SJSA1 (cell line): ENCODE measurements around the gene MAN2A1. TPM values are rescaled to one million over a fixed set of nuclear protein-coding genes. Genes with fewer than 3 reads are reported as not detected.

ENCODE experiments used
- DNase-seq, 2 experiments: peaks; one replicate each; pipeline ENCODE4 v3.0.0-alpha.2; 2015 to 2020; ENCODE audit warnings: low spot score in 2 of 2, low read depth in 1 of 2
- H3K27ac ChIP-seq: fragments of 250-450 bp; sonication (Bioruptor Pico); 2 replicates; pipeline ENCODE4 v1.5.1; 2020; ENCODE audit warnings: mild to moderate bottlenecking, moderate library complexity
- H3K27me3 ChIP-seq: fragments of 250-450 bp; sonication (Bioruptor Pico); replicated peaks from 2 replicates; pipeline ENCODE4 v1.5.1; 2020; ENCODE audit warnings: mild to moderate bottlenecking, moderate library complexity
- H3K36me3 ChIP-seq: fragments of 250-450 bp; sonication (Bioruptor Pico); 2 replicates; pipeline ENCODE4 v1.5.1; 2020; ENCODE audit warnings: mild to moderate bottlenecking
- H3K4me1 ChIP-seq: fragments of 250-450 bp; sonication (Bioruptor Pico); replicated peaks from 2 replicates; pipeline ENCODE4 v1.6.1; 2021; ENCODE audit warnings: mild to moderate bottlenecking
- H3K4me3 ChIP-seq: fragments of 250-450 bp; sonication (Bioruptor Pico); 2 replicates; pipeline ENCODE4 v1.5.1; 2020; ENCODE audit warnings: mild to moderate bottlenecking
- H3K9me3 ChIP-seq: fragments of 250-450 bp; sonication (Bioruptor Pico); replicated peaks from 2 replicates; pipeline ENCODE4 v1.5.1; 2020; ENCODE audit warnings: mild to moderate bottlenecking
- total RNA-seq: library from RNA; depleted of rRNA; stranded (reverse); fragments of >200 nt; shearing (Covaris generic); gene quantifications from 2 replicates; pipeline ENCODE4 v1.2.3, GENCODE V29; 2014

MAN2A1 gene
- total RNA-seq, 1 experiment from 2014 or later = 112 TPM

- no peak overlapping the region for H3K27ac ChIP-seq
- no peaks in the 10 kb centered on the region for H3K9me3 ChIP-seq
- DNase-seq = no peak
Measured at GRCh38 chr5:109725135-109725534, 35.4 kb downstream of the MAN2A1 start.

GRCh38 chr5:109739741-109740728, 50.3 kb downstream of the MAN2A1 start:
- Histone ChIP-seq H3K4me1 (peaks cover 54% of the 10 kb centered on the region), H3K27me3 (no peaks in the 10 kb centered on the region), H3K36me3 (no peaks in the 10 kb centered on the region; the same call in 1 of the 2 replicates), H3K27ac (no peak overlapping the region), H3K4me3 (no peak overlapping the region), H3K9me3 (no peaks in the 10 kb centered on the region)
- no peak for DNase-seq

More at GRCh38 chr5:109725135-109725534, 35.4 kb downstream of the MAN2A1 start:
- Histone ChIP-seq H3K4me3 (no peak overlapping the region), H3K4me1 (no peaks in the 10 kb centered on the region), H3K27me3 (no peaks in the 10 kb centered on the region), H3K36me3 (peaks cover 9% of the 10 kb centered on the region)

- Histone ChIP-seq H3K27ac (no peak overlapping the region), H3K9me3 (no peaks in the 10 kb centered on the region), H3K27me3 (no peaks in the 10 kb centered on the region), H3K4me3 (no peak overlapping the region), H3K36me3 (no peaks in the 10 kb centered on the region; the same call in 1 of the 2 replicates), H3K4me1 (peaks cover 54% of the 10 kb centered on the region)
- no peak for DNase-seq
Measured at GRCh38 chr5:109740966-109741365, 51.2 kb downstream of the MAN2A1 start.

- Histone ChIP-seq H3K27me3 (no peaks in the 10 kb centered on the region), H3K9me3 (no peaks in the 10 kb centered on the region), H3K4me1 (peaks cover 54% of the 10 kb centered on the region), H3K4me3 (no peak overlapping the region), H3K36me3 (no peaks in the 10 kb centered on the region; the same call in 1 of the 2 replicates), H3K27ac (no peak overlapping the region)
- DNase-seq = no peak
Measured at GRCh38 chr5:109741390-109741789, 51.7 kb downstream of the MAN2A1 start.

- peak overlapping the region; percentile 92 for H3K27ac ChIP-seq
- no peak overlapping the region for H3K4me3 ChIP-seq
- peaks cover 54% of the 10 kb centered on the region for H3K4me1 ChIP-seq
- H3K27me3 ChIP-seq = no peaks in the 10 kb centered on the region
- no peaks in the 10 kb centered on the region for H3K9me3 ChIP-seq
- no peaks in the 10 kb centered on the region; the same call in 1 of the 2 replicates for H3K36me3 ChIP-seq
- DNase-seq = no peak
Measured at GRCh38 chr5:109743041-109743531, 53.4 kb downstream of the MAN2A1 start.

GRCh38 chr5:109743770-109744212, 54.1 kb downstream of the MAN2A1 start:
- H3K4me1 ChIP-seq = peaks cover 58% of the 10 kb centered on the region
- peak overlapping the region; percentile 92 for H3K27ac ChIP-seq
- H3K4me3 ChIP-seq = no peak overlapping the region
- no peaks in the 10 kb centered on the region for H3K27me3 ChIP-seq
- no peaks in the 10 kb centered on the region for H3K9me3 ChIP-seq
- no peaks in the 10 kb centered on the region; the same call in 1 of the 2 replicates for H3K36me3 ChIP-seq
- peak; percentile 93 to 97 for DNase-seq

GRCh38 chr5:109744261-109744660, 54.5 kb downstream of the MAN2A1 start:
- peak in 1 of 2 experiments; percentile 55 for DNase-seq
- H3K27ac ChIP-seq = peak overlapping the region; percentile 92
- H3K36me3 ChIP-seq = no peaks in the 10 kb centered on the region; the same call in 1 of the 2 replicates
- no peak overlapping the region for H3K4me3 ChIP-seq
- no peaks in the 10 kb centered on the region for H3K27me3 ChIP-seq
- H3K4me1 ChIP-seq = peaks cover 58% of the 10 kb centered on the region
- no peaks in the 10 kb centered on the region for H3K9me3 ChIP-seq

- no peak overlapping the region for H3K4me3 ChIP-seq
- H3K27me3 ChIP-seq = no peaks in the 10 kb centered on the region
- no peaks in the 10 kb centered on the region for H3K9me3 ChIP-seq
- H3K36me3 ChIP-seq = no peaks in the 10 kb centered on the region
- H3K27ac ChIP-seq = no peak overlapping the region
- no peak for DNase-seq
- H3K4me1 ChIP-seq = peaks cover 16% of the 10 kb centered on the region
Measured at GRCh38 chr5:109748546-109748945, 58.8 kb downstream of the MAN2A1 start.

- Histone ChIP-seq H3K4me3 (no peak overlapping the region), H3K36me3 (peaks cover 5% of the 10 kb centered on the region), H3K27me3 (no peaks in the 10 kb centered on the region), H3K4me1 (peaks cover 4% of the 10 kb centered on the region; the same call in 1 of the 2 replicates), H3K9me3 (no peaks in the 10 kb centered on the region), H3K27ac (no peak overlapping the region)
- DNase-seq = no peak
Measured at GRCh38 chr5:109750463-109750862, 60.7 kb downstream of the MAN2A1 start.

GRCh38 chr5:109753279-109753678, 63.6 kb downstream of the MAN2A1 start:
- DNase-seq = no peak
- Histone ChIP-seq H3K27me3 (no peaks in the 10 kb centered on the region), H3K36me3 (peaks cover 24% of the 10 kb centered on the region), H3K27ac (no peak overlapping the region), H3K4me3 (no peak overlapping the region), H3K9me3 (no peaks in the 10 kb centered on the region), H3K4me1 (peaks cover 4% of the 10 kb centered on the region; the same call in 1 of the 2 replicates)

- Histone ChIP-seq H3K4me3 (no peak overlapping the region), H3K9me3 (no peaks in the 10 kb centered on the region), H3K27ac (no peak overlapping the region), H3K4me1 (peaks cover 6% of the 10 kb centered on the region), H3K27me3 (no peaks in the 10 kb centered on the region), H3K36me3 (peaks cover 24% of the 10 kb centered on the region)
- DNase-seq = no peak
Measured at GRCh38 chr5:109754319-109754718, 64.6 kb downstream of the MAN2A1 start.

GRCh38 chr5:109755761-109756160, 66.0 kb downstream of the MAN2A1 start:
- Histone ChIP-seq H3K4me3 (no peak overlapping the region), H3K4me1 (peaks cover 10% of the 10 kb centered on the region), H3K27me3 (no peaks in the 10 kb centered on the region), H3K27ac (no peak overlapping the region), H3K9me3 (no peaks in the 10 kb centered on the region), H3K36me3 (peaks cover 24% of the 10 kb centered on the region)
- no peak for DNase-seq

- H3K9me3 ChIP-seq = no peaks in the 10 kb centered on the region
- no peak overlapping the region for H3K27ac ChIP-seq
- peaks cover 24% of the 10 kb centered on the region for H3K36me3 ChIP-seq
- no peaks in the 10 kb centered on the region for H3K27me3 ChIP-seq
- H3K4me3 ChIP-seq = no peak overlapping the region
- H3K4me1 ChIP-seq = peaks cover 10% of the 10 kb centered on the region
- no peak for DNase-seq
Measured at GRCh38 chr5:109756543-109757185, 66.9 kb downstream of the MAN2A1 start.
